Measurements from ENCODE around the gene MLLT3. TPM values are rescaled to one million over a fixed set of nuclear protein-coding genes. Genes with fewer than 3 reads are reported as not detected.

Gene MLLT3
- total RNA-seq, 2 donors from 2014 or later, result 37.2 to 47.1 TPM

GRCh38 chr9:20553558-20554149 is 68.6 kb downstream of the MLLT3 start:
- peak; percentile 12 for ATAC-seq
- Mint-ChIP-seq H3K4me3 (peak overlapping the region; percentile 62), H3K27me3 (no peaks in the 10 kb centered on the region), H3K27ac (peak overlapping the region; percentile 88), H3K36me3 (ENCODE audit: low read depth) (no peaks in the 10 kb centered on the region), H3K4me1 (peaks cover 60% of the 10 kb centered on the region)
- no peak for DNase-seq
- H3K9me3 ChIP-seq (ENCODE audit: control insufficient read depth, low read length, poor library complexity, severe bottlenecking), result no peaks in the 10 kb centered on the region

GRCh38 chr9:20552874-20553557 is 69.3 kb downstream of the MLLT3 start:
- no peaks in the 10 kb centered on the region for H3K36me3 Mint-ChIP-seq (ENCODE audit: low read depth)
- ATAC-seq (peak; percentile 37), DNase-seq (no peak)
- no peaks in the 10 kb centered on the region for H3K9me3 ChIP-seq (ENCODE audit: control insufficient read depth, low read length, poor library complexity, severe bottlenecking)
- H3K4me3 Mint-ChIP-seq, result peak overlapping the region; percentile 19
- no peaks in the 10 kb centered on the region for H3K27me3 Mint-ChIP-seq
- H3K27ac Mint-ChIP-seq, result peak overlapping the region; percentile 88
- H3K4me1 Mint-ChIP-seq, result peaks cover 59% of the 10 kb centered on the region

GRCh38 chr9:20551835-20552234 is 70.5 kb downstream of the MLLT3 start:
- DNase-seq, result no peak

GRCh38 chr9:20551236-20551635 is 71.1 kb downstream of the MLLT3 start:
- Mint-ChIP-seq H3K27ac (peak overlapping the region; percentile 88), H3K36me3 (ENCODE audit: low read depth) (no peaks in the 10 kb centered on the region), H3K4me1 (peaks cover 51% of the 10 kb centered on the region), H3K27me3 (no peaks in the 10 kb centered on the region), H3K4me3 (no peak overlapping the region)
- DNase-seq, result no peak
- no peak for ATAC-seq
- no peaks in the 10 kb centered on the region for H3K9me3 ChIP-seq (ENCODE audit: control insufficient read depth, low read length, poor library complexity, severe bottlenecking)

More at GRCh38 chr9:20551835-20552234, 70.5 kb downstream of the MLLT3 start:
- peak overlapping the region; percentile 88 for H3K27ac Mint-ChIP-seq
- no peaks in the 10 kb centered on the region for H3K9me3 ChIP-seq (ENCODE audit: control insufficient read depth, low read length, poor library complexity, severe bottlenecking)
- no peaks in the 10 kb centered on the region for H3K27me3 Mint-ChIP-seq
- peak overlapping the region; percentile 56 for H3K4me3 Mint-ChIP-seq
- no peaks in the 10 kb centered on the region for H3K36me3 Mint-ChIP-seq (ENCODE audit: low read depth)
- H3K4me1 Mint-ChIP-seq, result peaks cover 51% of the 10 kb centered on the region
- no peak for ATAC-seq

- peaks cover 47% of the 10 kb centered on the region for H3K4me1 Mint-ChIP-seq
- H3K4me3 Mint-ChIP-seq, result no peak overlapping the region
- H3K27me3 Mint-ChIP-seq, result no peaks in the 10 kb centered on the region
- DNase-seq, result no peak
- H3K9me3 ChIP-seq (ENCODE audit: control insufficient read depth, low read length, poor library complexity, severe bottlenecking), result no peaks in the 10 kb centered on the region
- no peak overlapping the region for H3K27ac Mint-ChIP-seq
- ATAC-seq, result no peak
- H3K36me3 Mint-ChIP-seq (ENCODE audit: low read depth), result no peaks in the 10 kb centered on the region
These were observed 72.0 kb downstream of the MLLT3 start for GRCh38 chr9:20550326-20550725.

GRCh38 chr9:20549053-20549452 is 73.2 kb downstream of the MLLT3 start:
- Mint-ChIP-seq H3K27me3 (no peaks in the 10 kb centered on the region), H3K27ac (no peak overlapping the region), H3K36me3 (ENCODE audit: low read depth) (no peaks in the 10 kb centered on the region), H3K4me3 (no peak overlapping the region), H3K4me1 (peaks cover 37% of the 10 kb centered on the region)
- ATAC-seq (no peak), DNase-seq (no peak)
- H3K9me3 ChIP-seq (ENCODE audit: control insufficient read depth, low read length, poor library complexity, severe bottlenecking), result no peaks in the 10 kb centered on the region

- Mint-ChIP-seq H3K4me1 (peaks cover 14% of the 10 kb centered on the region), H3K4me3 (no peak overlapping the region), H3K36me3 (ENCODE audit: low read depth) (peaks cover 4% of the 10 kb centered on the region), H3K27me3 (no peaks in the 10 kb centered on the region), H3K27ac (no peak overlapping the region)
- no peaks in the 10 kb centered on the region for H3K9me3 ChIP-seq (ENCODE audit: control insufficient read depth, low read length, poor library complexity, severe bottlenecking)
- no peak for ATAC-seq
- DNase-seq, result no peak
These were observed 77.2 kb downstream of the MLLT3 start for GRCh38 chr9:20545023-20545622.

- Mint-ChIP-seq H3K36me3 (ENCODE audit: low read depth) (peaks cover 4% of the 10 kb centered on the region), H3K27ac (no peak overlapping the region), H3K4me1 (peaks cover 7% of the 10 kb centered on the region), H3K4me3 (no peak overlapping the region), H3K27me3 (no peaks in the 10 kb centered on the region)
- no peak for DNase-seq
- H3K9me3 ChIP-seq (ENCODE audit: control insufficient read depth, low read length, poor library complexity, severe bottlenecking), result no peaks in the 10 kb centered on the region
- no peak for ATAC-seq
These were observed 82.0 kb downstream of the MLLT3 start for GRCh38 chr9:20540169-20540863.

- no peaks in the 10 kb centered on the region for H3K27me3 Mint-ChIP-seq
- peaks cover 7% of the 10 kb centered on the region for H3K4me1 Mint-ChIP-seq
- H3K9me3 ChIP-seq (ENCODE audit: control insufficient read depth, low read length, poor library complexity, severe bottlenecking), result no peaks in the 10 kb centered on the region
- no peak for ATAC-seq
- no peak overlapping the region for H3K4me3 Mint-ChIP-seq
- no peak for DNase-seq
- peaks cover 4% of the 10 kb centered on the region for H3K36me3 Mint-ChIP-seq (ENCODE audit: low read depth)
- H3K27ac Mint-ChIP-seq, result no peak overlapping the region
These were observed 83.3 kb downstream of the MLLT3 start for GRCh38 chr9:20538956-20539355.

- no peak for ATAC-seq
- Mint-ChIP-seq H3K36me3 (ENCODE audit: low read depth) (peaks cover 4% of the 10 kb centered on the region), H3K27me3 (no peaks in the 10 kb centered on the region), H3K4me3 (no peak overlapping the region), H3K4me1 (peaks cover 7% of the 10 kb centered on the region), H3K27ac (no peak overlapping the region)
- H3K9me3 ChIP-seq (ENCODE audit: control insufficient read depth, low read length, poor library complexity, severe bottlenecking), result no peaks in the 10 kb centered on the region
- DNase-seq, result no peak
These were observed 84.2 kb downstream of the MLLT3 start for GRCh38 chr9:20538092-20538491.

- Mint-ChIP-seq H3K27me3 (no peaks in the 10 kb centered on the region), H3K4me1 (peaks cover 11% of the 10 kb centered on the region), H3K36me3 (ENCODE audit: low read depth) (peaks cover 4% of the 10 kb centered on the region), H3K27ac (no peak overlapping the region), H3K4me3 (no peak overlapping the region)
- ATAC-seq (no peak), DNase-seq (no peak)
- H3K9me3 ChIP-seq (ENCODE audit: control insufficient read depth, low read length, poor library complexity, severe bottlenecking), result no peaks in the 10 kb centered on the region
These were observed 85.0 kb downstream of the MLLT3 start for GRCh38 chr9:20537294-20537693.

GRCh38 chr9:20532584-20532983 is 89.7 kb downstream of the MLLT3 start:
- DNase-seq (no peak), ATAC-seq (no peak)
- Mint-ChIP-seq H3K27me3 (no peaks in the 10 kb centered on the region), H3K27ac (no peak overlapping the region), H3K4me1 (peaks cover 32% of the 10 kb centered on the region), H3K36me3 (ENCODE audit: low read depth) (no peaks in the 10 kb centered on the region), H3K4me3 (no peak overlapping the region)
- no peaks in the 10 kb centered on the region for H3K9me3 ChIP-seq (ENCODE audit: control insufficient read depth, low read length, poor library complexity, severe bottlenecking)

- Mint-ChIP-seq H3K4me1 (peaks cover 48% of the 10 kb centered on the region), H3K27me3 (no peaks in the 10 kb centered on the region), H3K36me3 (ENCODE audit: low read depth) (no peaks in the 10 kb centered on the region), H3K4me3 (no peak overlapping the region), H3K27ac (no peak overlapping the region)
- no peak for DNase-seq
- no peaks in the 10 kb centered on the region for H3K9me3 ChIP-seq (ENCODE audit: control insufficient read depth, low read length, poor library complexity, severe bottlenecking)
- ATAC-seq, result no peak
These were observed 92.5 kb downstream of the MLLT3 start for GRCh38 chr9:20529837-20530236.
